Esophagus muscularis mucosa (tissue), 4 donors: ENCODE results near the gene NT5M. TPM values are rescaled to one million over a fixed set of nuclear protein-coding genes. Genes with fewer than 3 reads are reported as not detected.
"Not testable (repeated sequence)": the region's sequence is repeated elsewhere in the genome, so short reads cannot be mapped to it uniquely, and the experiment has no call there.

Experiments used
- DNase-seq: peaks from one replicate; pipeline ENCODE4 v3.0.0-alpha.2; 2017; ENCODE audit errors: extremely low spot score
- H3K27ac ChIP-seq, 4 donors: fragments of 200-600 bp; sonication (generic); replicated peaks in 1 of 4; 1 replicate in 3 of 4; 2 replicates in 1 of 4; pipeline ENCODE4 v1.5.1; 2016 to 2019; ENCODE audit warnings: mild to moderate bottlenecking in 1 of 4
- H3K27me3 ChIP-seq, 4 donors: fragments of 200-600 bp; sonication (generic); one replicate each; pipeline versions ENCODE4 v1.5.1 to v1.6.0; 2016 to 2019
- H3K36me3 ChIP-seq, 4 donors: fragments of 200-600 bp; sonication (generic); one replicate each; pipeline ENCODE4 v1.5.1; 2016 to 2019
- H3K4me1 ChIP-seq, 4 donors: fragments of 200-600 bp; sonication (generic); one replicate each; pipeline ENCODE4 v1.5.1; 2016 to 2019
- H3K4me3 ChIP-seq, 4 donors: fragments of 200-600 bp; sonication (generic); 1 replicate in 2 of 4; 2 replicates in 2 of 4; pipeline ENCODE4 v1.5.1; 2016 to 2019; ENCODE audit warnings: mild to moderate bottlenecking in 4 of 4, moderate library complexity in 1 of 4
- H3K9me3 ChIP-seq, 4 donors: fragments of 200-600 bp; sonication (generic); 1 replicate in 3 of 4; 2 replicates in 1 of 4; pipeline ENCODE4 v1.5.1; 2016 to 2019
- CTCF ChIP-seq, 3 experiments: fragments of 200-600 bp in 2 of 3; fragments of 450-650 bp in 1 of 3; sonication (generic) in 2 of 3; IDR thresholded peaks; one replicate each; pipeline ENCODE4 v1.5.1; 2017 to 2019; ENCODE audit warnings: antibody characterized with exemption in 3 of 3, mild to moderate bottlenecking in 2 of 3, moderate library complexity in 1 of 3
- EP300 ChIP-seq: sonication (generic); formaldehyde crosslinking; IDR thresholded peaks from one replicate; pipeline ENCODE4 v1.6.1; 2017; ENCODE audit warnings: antibody characterized with exemption
- POLR2A ChIP-seq: fragments of 450-650 bp; IDR thresholded peaks from one replicate; pipeline ENCODE4 v1.6.1; 2017; ENCODE audit warnings: antibody characterized with exemption, moderate library complexity, mild to moderate bottlenecking, low read depth
- POLR2AphosphoS5 ChIP-seq, 2 donors: sonication (generic); formaldehyde crosslinking; IDR thresholded peaks; one replicate each; pipeline ENCODE4 v1.6.1; 2017; ENCODE audit warnings: antibody characterized with exemption in 2 of 2
- WGBS: methylation state at CpG from one replicate; pipeline ENCODE4 v1.1.5; 2018; 5-methylcytosine and 5-hydroxymethylcytosine counted together
- intact Hi-C: fragments of 100-400 bp; cut with DNase I; formaldehyde crosslinking; loops from one replicate; pipeline ENCODE4 v1.15.1; 2023
- total RNA-seq, 4 donors: library from RNA; depleted of rRNA; stranded (reverse); fragments of >200 nt; gene quantifications; one replicate each; pipeline versions ENCODE4 v1.1.0 to v1.2.1, GENCODE V29; 2016

The NT5M gene
- total RNA-seq = 10 to 100 TPM in 1 of 4 donors, 1 to 10 TPM in 3; 4.3 to 11.5 (median 7.0) TPM

GRCh38 chr17:17303010-17303846 lies at the start of gene NT5M:
NT5M (plus strand) TSS chr17:17303373; CDS start chr17:17303551, 178 bp downstream.
- Histone ChIP-seq H3K9me3 (no peaks in the 10 kb centered on the region), H3K27ac (peak within 1 kb of the TSS; percentile 72 to 85 (median 77)), H3K4me1 (peaks cover 21 to 43% (median 32%) of the 10 kb centered on the region in 4 donors), H3K4me3 (peak within 1 kb of the TSS; percentile 67 to 78 (median 70)), H3K36me3 (peaks cover 0 to 5% (median 1%) of the 10 kb centered on the region in 4 donors), H3K27me3 (no peaks in the 10 kb centered on the region)
- WGBS = 0% methylated on average over 4 of the region's 107 CpGs
- no peak for DNase-seq
- TF ChIP-seq POLR2AphosphoS5 (IDR thresholded peaks at IDR 0.05) = peak in 1 of 2 donors; percentile 37
- no peak for TF ChIP-seq EP300
- TF ChIP-seq CTCF (IDR thresholded peaks at IDR 0.05) = no peak
- TF ChIP-seq POLR2A = no peak
- intact Hi-C loops = loop anchor here (2.0 to 10.0 kb wide), 2 partner anchors 22 to 158 kb away; partner anchors contain the start of gene COPS3

GRCh38 chr17:17253406-17253805 lies 49.8 kb upstream of the NT5M start:
- WGBS = 100% methylated on average over 3 of the region's 3 CpGs
- no peak overlapping the region for H3K4me3 ChIP-seq
- H3K27me3 ChIP-seq = no peaks in the 10 kb centered on the region
- no peaks in the 10 kb centered on the region for H3K4me1 ChIP-seq
- peaks cover 36 to 99% (median 95%) of the 10 kb centered on the region in 4 donors for H3K36me3 ChIP-seq
- TF ChIP-seq EP300 (no peak), CTCF (IDR thresholded peaks at IDR 0.05) (no peak), POLR2AphosphoS5 (IDR thresholded peaks at IDR 0.05) (no peak), POLR2A (no peak)
- H3K9me3 ChIP-seq = no peaks in the 10 kb centered on the region
- no peak for DNase-seq
- H3K27ac ChIP-seq = no peak overlapping the region
- intact Hi-C loops = no loop called here

- no peaks in the 10 kb centered on the region for H3K27me3 ChIP-seq
- 82% methylated on average over 3 of the region's 3 CpGs for WGBS
- TF ChIP-seq POLR2A (no peak), CTCF (IDR thresholded peaks at IDR 0.05) (no peak), POLR2AphosphoS5 (IDR thresholded peaks at IDR 0.05) (no peak)
- intact Hi-C loops = no loop called here
- H3K9me3 ChIP-seq = no peaks in the 10 kb centered on the region
- H3K4me3 ChIP-seq = no peak overlapping the region
- H3K36me3 ChIP-seq = peaks cover 40 to 99% (median 95%) of the 10 kb centered on the region in 4 donors
- no peaks in the 10 kb centered on the region for H3K4me1 ChIP-seq
- DNase-seq = no peak
- H3K27ac ChIP-seq = no peak overlapping the region
Observed at GRCh38 chr17:17254036-17254435, 49.1 kb upstream of the NT5M start.

- H3K9me3 ChIP-seq, H3K27me3 ChIP-seq, H3K4me1 ChIP-seq, H3K4me3 ChIP-seq, intact Hi-C loops, DNase-seq, H3K27ac ChIP-seq: not testable (repeated sequence)
- 85% methylated on average over 11 of the region's 11 CpGs for WGBS
- H3K36me3 ChIP-seq = peaks cover 56 to 100% (median 97%) of the 10 kb centered on the region in 4 donors
Observed at GRCh38 chr17:17255689-17256088, 47.5 kb upstream of the NT5M start.

GRCh38 chr17:17256316-17256715 lies 46.9 kb upstream of the NT5M start:
- DNase-seq = no peak
- intact Hi-C loops = no loop called here
- Histone ChIP-seq H3K9me3 (no peaks in the 10 kb centered on the region), H3K27ac (no peak overlapping the region), H3K36me3 (peaks cover 60 to 100% (median 97%) of the 10 kb centered on the region in 4 donors), H3K4me1 (no peaks in the 10 kb centered on the region), H3K4me3 (no peak overlapping the region), H3K27me3 (no peaks in the 10 kb centered on the region)
- WGBS = 100% methylated on average over 1 of the region's 1 CpG
- TF ChIP-seq POLR2AphosphoS5 (IDR thresholded peaks at IDR 0.05) = no peak
- TF ChIP-seq EP300 = no peak
- no peak for TF ChIP-seq POLR2A
- TF ChIP-seq CTCF (IDR thresholded peaks at IDR 0.05) = no peak
